Measurements from ENCODE around the gene RRP1B.
"Not testable (repeated sequence)": the region's sequence is repeated elsewhere in the genome, so short reads cannot be mapped to it uniquely, and the experiment has no call there.

The RRP1B gene

GRCh38 chr21:43669828-43670605 is 10.7 kb downstream of the RRP1B start:
- DNase-seq (ENCODE audit: low read depth in 2 of 2, low spot score in 1 of 2): no peak

- no peak for DNase-seq (ENCODE audit: low read depth in 2 of 2, low spot score in 1 of 2)
These were observed 16.5 kb downstream of the RRP1B start for GRCh38 chr21:43675871-43676270.

- DNase-seq (ENCODE audit: low read depth in 2 of 2, low spot score in 1 of 2): no peak
These were observed 17.0 kb downstream of the RRP1B start for GRCh38 chr21:43676391-43676790.

GRCh38 chr21:43679951-43680350 is 20.6 kb downstream of the RRP1B start:
- DNase-seq (ENCODE audit: low read depth in 2 of 2, low spot score in 1 of 2): no peak

GRCh38 chr21:43680421-43680820 is 21.1 kb downstream of the RRP1B start:
- DNase-seq (ENCODE audit: low read depth in 2 of 2, low spot score in 1 of 2): not testable (repeated sequence)

GRCh38 chr21:43681650-43682049 is 22.3 kb downstream of the RRP1B start:
- DNase-seq (ENCODE audit: low read depth in 2 of 2, low spot score in 1 of 2): no peak

GRCh38 chr21:43684424-43684823 is 25.1 kb downstream of the RRP1B start:
- DNase-seq (ENCODE audit: low read depth in 2 of 2, low spot score in 1 of 2): no peak

GRCh38 chr21:43686811-43687565 is 27.6 kb downstream of the RRP1B start:
- no peak for DNase-seq (ENCODE audit: low read depth in 2 of 2, low spot score in 1 of 2)

GRCh38 chr21:43687566-43688399 is 28.4 kb downstream of the RRP1B start:
- no peak for DNase-seq (ENCODE audit: low read depth in 2 of 2, low spot score in 1 of 2)

- DNase-seq (ENCODE audit: low read depth in 2 of 2, low spot score in 1 of 2): no peak
These were observed 29.5 kb downstream of the RRP1B start for GRCh38 chr21:43688906-43689305.

GRCh38 chr21:43689556-43690337 is 30.4 kb downstream of the RRP1B start:
- DNase-seq (ENCODE audit: low read depth in 2 of 2, low spot score in 1 of 2): no peak

- no peak for DNase-seq (ENCODE audit: low read depth in 2 of 2, low spot score in 1 of 2)
These were observed 31.0 kb downstream of the RRP1B start for GRCh38 chr21:43690346-43690745.

GRCh38 chr21:43691086-43691795 is 31.9 kb downstream of the RRP1B start:
- no peak for DNase-seq (ENCODE audit: low read depth in 2 of 2, low spot score in 1 of 2)

- no peak for DNase-seq (ENCODE audit: low read depth in 2 of 2, low spot score in 1 of 2)
These were observed 32.4 kb downstream of the RRP1B start for GRCh38 chr21:43691801-43692200.

GRCh38 chr21:43692949-43693348 is 33.6 kb downstream of the RRP1B start:
- no peak for DNase-seq (ENCODE audit: low read depth in 2 of 2, low spot score in 1 of 2)

GRCh38 chr21:43693981-43694380 is 34.6 kb downstream of the RRP1B start:
- DNase-seq (ENCODE audit: low read depth in 2 of 2, low spot score in 1 of 2): no peak

- DNase-seq (ENCODE audit: low read depth in 2 of 2, low spot score in 1 of 2): no peak
These were observed 35.2 kb downstream of the RRP1B start for GRCh38 chr21:43694437-43695079.

- no peak for DNase-seq (ENCODE audit: low read depth in 2 of 2, low spot score in 1 of 2)
These were observed 36.9 kb downstream of the RRP1B start for GRCh38 chr21:43696214-43696613.

GRCh38 chr21:43697758-43698643 is 38.6 kb downstream of the RRP1B start:
- DNase-seq (ENCODE audit: low read depth in 2 of 2, low spot score in 1 of 2): no peak

Measured in stimulated activated CD8-positive, alpha-beta memory T cell treated with anti-CD3 and anti-CD28 coated beads, Interleukin-4, amount 100 ng/mL, for 1 hour (primary cell).